GM21367 (cell line): Measurements from ENCODE around the gene SLAIN2.
"Not testable (repeated sequence)": the region's sequence is repeated elsewhere in the genome, so short reads cannot be mapped to it uniquely, and the experiment has no call there.

Experiments used
- ATAC-seq: cut with Tn5 transposase; IDR thresholded peaks from one replicate; pipeline ENCODE4 v1.9.1; 2021; ENCODE audit not compliant: unreplicated experiment

The SLAIN2 gene

DNA sequence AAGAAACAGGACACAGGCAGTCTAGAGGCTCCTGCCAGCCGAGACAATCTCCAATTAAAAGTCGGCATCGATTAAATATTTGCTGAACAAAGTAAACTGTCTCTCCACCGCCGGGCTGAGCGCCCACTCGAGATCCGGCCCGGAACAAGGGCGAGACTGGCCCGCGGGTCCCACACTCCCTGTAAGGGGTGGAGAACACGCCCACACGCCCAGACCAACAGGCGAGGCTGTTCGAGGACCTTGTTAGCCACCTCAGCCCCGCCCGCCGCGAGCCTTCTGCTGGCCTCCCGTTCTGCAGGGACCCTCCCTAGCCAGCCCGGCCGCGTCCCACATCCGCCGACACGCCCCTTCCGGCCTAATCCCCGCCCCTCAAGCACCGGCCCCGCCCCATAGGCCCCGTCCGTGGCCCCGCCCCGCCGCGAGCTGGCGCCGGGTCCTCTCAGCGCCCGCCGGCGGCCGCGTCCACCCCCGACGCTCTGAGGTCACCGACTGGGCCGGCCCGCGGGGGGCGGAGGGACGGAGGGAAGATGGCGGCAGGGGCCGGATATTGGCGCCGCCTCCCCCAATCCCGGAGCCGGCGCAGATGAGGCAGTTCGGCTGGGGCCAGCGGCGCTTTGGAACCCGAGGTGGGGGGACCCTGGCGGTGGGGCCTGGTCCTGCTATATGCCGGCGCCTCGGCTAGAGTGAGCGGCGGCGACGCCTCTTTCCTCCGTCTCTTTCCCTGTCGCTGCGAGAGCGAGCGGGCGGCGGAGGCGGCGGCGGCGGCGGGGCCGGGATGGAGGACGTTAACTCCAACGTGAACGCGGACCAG lies at the start of gene SLAIN2:
SLAIN2 (plus strand) TSS at position 565 of the 811 bp plus-strand sequence; CDS start at position 776, 211 bp downstream.
- peak; percentile 90 for ATAC-seq

DNA sequence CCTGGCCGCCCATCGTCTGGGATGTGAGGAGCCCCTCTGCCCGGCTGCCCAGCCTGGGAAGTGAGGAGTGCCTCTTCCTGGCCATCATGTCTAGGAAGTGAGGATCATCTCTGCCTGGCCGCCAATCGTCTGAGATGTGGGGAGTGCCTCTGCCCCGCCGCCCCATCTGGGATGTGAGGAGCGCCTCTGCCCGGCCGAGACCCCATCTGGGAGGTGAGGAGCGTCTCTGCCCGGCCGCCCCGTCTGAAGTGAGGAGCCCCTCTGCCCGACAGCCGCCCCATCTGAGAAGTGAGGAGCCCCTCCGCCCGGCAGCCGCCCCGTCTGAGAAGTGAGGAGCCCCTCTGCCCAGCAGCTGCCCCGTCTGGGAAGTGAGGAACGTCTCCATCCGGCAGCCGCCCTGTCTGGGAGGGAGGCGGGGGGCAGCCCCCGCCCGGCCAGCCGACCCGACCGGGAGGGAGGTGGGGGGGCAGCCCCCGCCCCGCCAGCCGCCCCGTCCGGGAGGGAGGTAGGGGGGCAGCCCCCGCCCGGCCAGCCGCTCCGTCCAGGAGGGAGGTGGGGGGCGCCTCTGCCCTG lies 49.0 kb upstream of the SLAIN2 start:
- ATAC-seq, result not testable (repeated sequence)

DNA sequence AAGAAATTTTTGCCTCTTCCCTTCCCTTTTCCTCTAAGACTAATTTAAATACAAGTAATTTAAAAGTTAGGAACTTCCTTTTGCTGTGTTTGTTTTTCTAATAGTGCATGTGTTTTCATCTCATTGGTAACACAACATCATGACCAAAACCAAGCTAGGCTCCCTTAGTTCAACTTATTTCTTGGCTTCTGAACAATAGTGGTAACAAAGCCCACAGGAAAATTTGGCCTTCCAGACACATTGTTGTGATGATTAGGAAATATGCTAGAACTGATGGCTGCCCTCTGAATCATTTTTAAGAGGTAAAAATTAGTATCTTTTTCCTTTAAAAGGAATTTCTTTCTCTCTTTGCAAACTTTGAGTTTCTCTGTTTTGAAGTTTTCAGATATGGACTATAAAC lies 46.2 kb upstream of the SLAIN2 start:
- no peak for ATAC-seq

DNA sequence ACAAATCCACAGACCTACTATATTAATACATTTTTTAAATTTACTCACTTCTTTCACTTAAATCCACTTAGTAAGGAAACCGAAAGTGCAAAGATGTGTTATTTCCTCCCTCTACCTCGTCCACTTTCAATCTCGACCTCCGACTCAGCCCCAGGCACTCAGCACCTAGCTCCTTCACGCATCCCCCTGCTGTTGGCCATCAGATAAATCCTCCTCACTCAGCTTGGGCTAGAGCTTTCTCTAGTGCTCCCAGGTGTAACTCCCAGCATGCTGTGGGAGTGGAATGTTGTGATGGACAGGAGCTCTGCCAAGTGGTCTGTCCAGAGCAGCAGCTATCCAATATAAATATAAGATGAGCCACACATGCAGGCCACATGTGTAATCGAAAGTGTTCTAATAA lies 45.0 kb upstream of the SLAIN2 start:
- peak; percentile 83 for ATAC-seq

DNA sequence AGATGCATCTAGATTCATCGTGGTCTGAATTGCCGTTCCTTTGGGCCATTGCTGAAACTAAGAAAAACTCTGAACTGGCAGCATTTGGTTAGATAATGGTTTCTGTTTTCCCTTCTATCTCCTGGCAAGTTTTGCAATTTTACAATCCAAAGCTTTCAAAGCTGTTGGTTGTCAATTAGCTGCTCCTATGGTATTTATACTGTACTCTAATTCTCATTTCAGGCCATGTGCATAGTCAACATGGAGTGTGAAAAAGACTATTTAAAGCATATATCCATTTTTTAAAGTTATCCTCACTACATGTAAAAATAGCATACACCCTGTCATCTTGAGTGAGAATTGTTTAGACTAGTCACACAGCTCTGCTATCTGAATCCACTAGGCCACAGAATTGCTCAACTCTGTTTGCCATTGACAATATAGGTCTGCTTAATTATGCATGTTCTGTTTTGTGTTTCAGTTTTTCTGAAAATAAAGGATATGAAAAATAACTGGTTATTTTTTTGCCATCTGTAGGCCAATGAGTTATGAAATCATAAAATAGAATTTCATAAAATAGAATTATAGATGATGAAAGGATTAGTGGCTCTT lies 44.0 kb upstream of the SLAIN2 start:
- no peak for ATAC-seq

DNA sequence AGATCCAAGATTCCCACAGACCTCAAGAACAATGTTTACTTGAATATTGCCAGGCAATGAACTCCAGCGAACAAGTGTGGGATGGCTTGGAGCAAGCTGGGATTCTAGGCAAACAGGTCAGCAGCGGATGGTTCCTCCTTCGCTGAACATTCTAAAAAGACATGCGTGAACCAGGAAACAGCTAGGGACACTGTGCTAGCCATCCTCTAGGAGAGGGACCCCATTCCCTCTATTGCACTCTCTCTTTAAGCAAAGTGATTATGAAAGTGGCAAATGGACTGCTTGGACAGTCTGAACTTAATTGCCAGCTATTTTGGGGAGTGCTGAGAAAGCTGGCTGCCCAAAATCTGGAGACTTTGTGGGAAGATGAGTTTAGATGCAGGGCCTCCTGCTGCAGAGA lies 41.8 kb upstream of the SLAIN2 start:
- no peak for ATAC-seq

DNA sequence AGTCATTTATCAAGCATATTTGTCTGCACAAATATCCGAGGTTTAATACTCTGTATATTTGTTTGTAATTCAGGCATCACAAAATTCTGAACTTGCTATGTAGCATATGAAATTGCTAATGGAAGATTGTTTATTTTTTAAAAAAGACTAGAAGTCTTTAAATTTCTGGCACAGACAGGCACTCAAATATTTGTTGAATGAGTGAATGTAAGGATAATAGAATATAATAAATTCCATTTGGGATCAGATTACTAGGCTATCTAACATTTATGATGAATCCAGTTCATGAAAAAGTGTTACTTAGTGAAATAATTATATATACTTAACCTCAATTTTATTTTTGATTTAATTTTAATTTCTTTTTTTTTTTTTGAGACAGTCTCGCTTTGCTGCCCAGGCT lies 41.3 kb upstream of the SLAIN2 start:
- no peak for ATAC-seq

DNA sequence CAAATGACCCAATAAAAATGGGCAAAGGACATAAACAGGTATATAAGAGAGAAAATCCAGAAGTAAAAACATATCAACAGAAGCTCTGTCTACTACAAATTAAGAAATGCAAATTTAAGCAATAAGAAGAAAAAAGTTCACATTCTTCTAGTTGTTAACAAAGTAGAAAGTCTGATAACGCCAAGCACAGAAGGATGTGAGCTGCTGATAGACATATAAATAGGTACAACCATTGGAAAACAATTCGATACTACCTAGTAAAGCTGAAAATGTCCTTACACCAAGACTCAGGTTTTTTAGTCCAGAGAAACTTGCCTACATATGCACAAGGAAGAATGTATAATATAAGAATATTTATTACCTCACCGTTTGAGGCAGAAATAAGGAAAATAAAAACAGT lies 35.8 kb upstream of the SLAIN2 start:
- no peak for ATAC-seq

DNA sequence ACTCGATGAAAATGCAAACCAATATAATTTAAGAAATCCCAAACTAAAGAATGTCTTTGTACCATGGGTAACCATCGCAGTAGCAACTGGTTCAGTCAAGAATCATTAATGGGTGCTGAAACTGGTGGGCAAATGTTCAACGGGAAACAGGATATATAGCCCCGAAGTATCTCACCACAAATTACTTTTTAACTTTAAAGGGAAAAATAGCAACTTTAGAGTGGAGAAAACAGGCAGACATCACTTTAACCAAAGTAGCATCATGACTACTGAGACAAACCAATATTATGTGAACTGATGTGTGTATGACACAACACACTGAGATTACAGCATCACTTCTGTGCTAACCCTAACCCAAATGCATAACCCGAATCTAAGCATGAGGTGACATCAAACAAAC lies 33.8 kb upstream of the SLAIN2 start:
- no peak for ATAC-seq

DNA sequence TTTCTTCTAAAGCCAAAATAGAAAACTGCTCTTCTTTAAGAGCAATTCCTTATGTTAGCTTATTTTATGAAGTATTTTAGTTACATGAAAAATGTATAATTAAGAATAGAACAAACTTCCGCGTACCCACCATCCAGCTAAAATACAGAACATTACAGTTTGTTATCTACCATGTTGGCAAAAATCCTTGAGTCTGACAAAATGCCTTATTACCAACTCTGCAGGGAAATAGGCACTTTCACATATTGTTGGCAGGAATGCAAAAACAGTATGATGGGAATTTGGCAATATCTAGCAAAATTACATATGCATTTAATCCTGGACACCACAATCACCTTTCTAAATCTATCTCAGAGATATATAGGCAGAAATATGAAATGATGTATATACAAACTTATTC lies 32.4 kb upstream of the SLAIN2 start:
- ATAC-seq, result no peak

DNA sequence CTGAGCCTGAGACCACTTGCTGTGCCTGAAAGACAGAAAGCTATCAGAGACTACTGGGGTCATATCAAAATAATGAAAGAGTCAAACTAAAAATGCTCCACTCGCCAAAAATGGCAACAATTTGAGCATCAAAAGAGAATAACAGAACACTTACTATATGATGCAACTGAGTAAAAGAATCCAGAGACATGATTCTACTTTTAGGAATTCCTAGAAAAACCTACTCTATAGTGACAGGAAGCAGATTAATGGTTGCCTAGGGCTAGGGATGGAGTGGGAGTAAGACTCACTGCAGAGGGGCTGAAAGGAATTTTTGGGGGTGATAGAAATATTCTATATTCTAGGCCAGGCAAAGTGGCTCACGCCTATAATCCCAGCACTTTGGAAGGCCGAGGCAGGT lies 29.4 kb upstream of the SLAIN2 start:
- no peak for ATAC-seq

DNA sequence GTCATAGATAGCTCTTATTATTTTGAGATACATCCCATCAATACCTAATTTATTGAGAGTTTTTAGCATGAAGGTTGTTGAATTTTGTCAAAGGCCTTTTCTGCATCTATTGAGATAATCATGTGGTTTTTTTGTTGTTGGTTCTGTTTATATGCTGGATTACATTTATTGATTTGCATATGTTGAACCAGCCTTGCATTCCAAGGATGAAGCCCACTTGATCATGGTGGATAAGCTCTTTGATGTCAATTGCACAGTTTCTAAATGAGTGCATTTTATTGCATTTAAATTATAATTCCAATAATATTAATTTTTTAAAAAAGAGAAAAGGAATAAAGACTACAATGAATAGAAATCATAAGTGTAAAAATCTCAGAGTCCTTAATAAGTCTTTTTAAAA lies 26.6 kb upstream of the SLAIN2 start:
- ATAC-seq, result not testable (repeated sequence)

DNA sequence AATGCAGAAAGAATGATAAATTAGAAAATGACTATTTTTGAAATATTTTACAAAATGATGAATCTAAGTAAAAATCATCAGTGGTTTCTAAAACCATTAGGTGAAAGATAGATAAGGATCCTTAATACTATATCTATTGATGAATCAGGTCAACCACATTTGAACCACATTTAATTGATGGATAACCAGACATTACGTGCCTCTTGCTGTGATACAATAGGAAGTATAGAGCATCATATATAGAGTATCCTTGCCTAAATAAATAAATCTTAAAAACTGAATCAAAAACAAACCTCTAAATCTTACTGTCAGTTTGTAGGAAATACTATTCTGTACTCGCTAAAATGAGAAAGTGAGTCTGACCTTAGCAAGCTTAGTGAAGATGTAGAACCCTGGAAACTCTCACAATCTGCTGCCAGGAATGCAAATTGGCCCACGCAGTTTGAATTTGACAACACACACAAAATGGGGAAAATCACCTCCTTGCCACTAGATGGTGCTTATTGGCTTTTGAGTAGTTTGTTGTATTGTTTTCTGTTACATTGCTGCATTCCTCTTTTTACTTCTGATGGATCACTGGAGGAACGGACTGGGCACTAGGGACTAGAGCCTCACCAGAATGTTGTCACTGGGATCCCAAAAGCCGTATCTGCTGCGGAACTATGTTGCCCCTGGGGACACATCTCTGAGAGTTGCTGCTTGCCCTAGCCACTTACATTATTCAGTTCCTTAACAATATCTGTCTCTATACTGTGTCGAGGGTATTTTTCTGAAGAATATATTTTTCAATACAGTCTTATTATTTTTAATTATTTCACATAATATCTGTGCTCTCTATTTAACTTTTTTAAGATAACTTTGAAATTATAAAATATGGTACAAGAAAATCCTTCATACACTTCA lies 25.4 kb upstream of the SLAIN2 start:
- ATAC-seq, result no peak

DNA sequence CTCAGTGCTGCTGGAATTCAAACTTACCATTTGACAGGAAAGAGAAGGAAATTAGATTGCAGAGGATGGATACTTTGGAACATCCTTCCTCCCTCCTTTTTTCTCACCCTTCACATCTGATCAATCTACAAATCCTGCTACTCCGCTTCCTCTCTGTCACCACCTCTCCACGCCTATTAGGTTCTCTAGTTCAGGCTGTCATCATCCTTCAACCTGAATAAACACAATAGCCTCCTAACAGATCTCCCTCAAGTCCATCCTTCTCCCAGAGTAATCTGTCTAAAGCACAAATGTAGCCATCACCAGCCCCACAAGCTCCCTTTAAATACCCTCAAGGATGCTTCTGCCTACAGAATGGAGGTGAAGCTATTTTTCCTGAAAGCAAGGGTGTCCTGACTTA lies 20.0 kb upstream of the SLAIN2 start:
- no peak for ATAC-seq

DNA sequence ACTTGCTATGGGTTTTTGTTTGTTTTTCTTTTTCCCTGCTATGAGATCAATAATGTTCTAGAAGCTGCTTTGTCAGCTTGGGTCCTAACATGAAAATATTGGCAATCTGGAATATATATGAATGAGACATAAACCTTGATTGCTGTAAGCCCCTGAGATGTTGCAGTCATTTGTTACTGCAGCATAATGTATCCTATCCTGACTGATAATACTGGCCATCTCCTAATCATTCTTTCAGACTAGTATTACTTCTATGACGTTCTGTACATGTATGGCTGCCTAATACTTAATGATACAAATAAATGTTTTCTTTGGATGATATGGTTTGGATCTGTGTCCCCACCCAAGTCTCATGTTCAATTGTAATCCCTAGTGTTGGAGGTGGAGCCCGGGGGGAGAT lies 19.3 kb upstream of the SLAIN2 start:
- ATAC-seq, result no peak

DNA sequence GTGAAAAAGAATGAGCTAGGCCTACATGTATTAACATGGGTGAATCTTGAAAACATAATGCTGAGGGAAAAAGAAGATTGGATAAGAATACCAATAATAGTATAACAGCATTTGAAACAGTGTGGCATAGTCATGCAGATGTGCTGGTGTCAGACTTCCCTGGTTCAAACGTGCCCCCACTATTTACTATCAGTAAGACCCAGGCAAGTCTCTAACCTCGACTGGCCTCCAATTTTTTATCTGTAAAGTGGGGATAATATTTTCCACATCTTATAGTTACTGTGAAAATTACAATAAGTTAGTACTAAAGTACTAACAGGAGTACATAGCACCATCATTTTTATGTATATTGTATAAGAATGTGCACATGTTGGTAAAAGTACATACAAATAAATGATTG lies 17.0 kb upstream of the SLAIN2 start:
- ATAC-seq, result no peak

DNA sequence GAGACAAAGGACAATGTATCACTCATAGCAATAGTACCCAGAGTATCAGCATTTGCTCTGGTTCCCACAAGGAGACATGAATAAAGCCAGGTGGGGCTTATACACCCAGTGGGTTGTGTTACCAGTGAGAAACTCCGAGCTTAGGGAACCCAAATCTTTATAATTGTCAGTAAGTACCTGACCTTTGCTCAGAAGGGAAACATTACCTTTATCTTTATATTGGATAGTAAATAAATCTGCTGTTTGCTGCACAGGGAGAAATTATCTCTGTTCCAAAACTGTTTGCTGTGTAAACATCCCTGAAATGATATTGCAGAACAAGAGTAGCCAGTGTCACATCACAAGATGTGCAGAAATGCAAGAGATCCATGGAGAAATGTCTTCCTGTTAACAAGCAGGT lies 12.1 kb upstream of the SLAIN2 start:
- ATAC-seq, result no peak

DNA sequence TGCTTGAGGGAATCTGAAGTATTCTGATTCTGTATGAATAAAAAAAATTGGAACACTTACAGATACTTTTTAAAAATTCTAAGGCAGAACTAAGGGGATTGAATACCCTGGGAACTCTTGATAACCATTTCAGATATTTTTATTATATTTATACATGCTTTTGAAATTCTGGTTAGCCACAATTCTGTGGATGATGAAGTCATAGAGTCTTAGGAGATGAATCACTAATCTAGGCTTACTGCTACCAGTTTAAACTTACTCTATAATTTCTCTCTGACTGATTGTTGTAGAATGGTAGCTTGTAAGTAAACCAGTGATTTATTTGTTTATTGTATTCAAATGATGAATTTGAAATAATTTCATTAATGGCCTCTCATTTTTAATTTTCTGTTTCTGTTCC lies 11.4 kb upstream of the SLAIN2 start:
- no peak for ATAC-seq

DNA sequence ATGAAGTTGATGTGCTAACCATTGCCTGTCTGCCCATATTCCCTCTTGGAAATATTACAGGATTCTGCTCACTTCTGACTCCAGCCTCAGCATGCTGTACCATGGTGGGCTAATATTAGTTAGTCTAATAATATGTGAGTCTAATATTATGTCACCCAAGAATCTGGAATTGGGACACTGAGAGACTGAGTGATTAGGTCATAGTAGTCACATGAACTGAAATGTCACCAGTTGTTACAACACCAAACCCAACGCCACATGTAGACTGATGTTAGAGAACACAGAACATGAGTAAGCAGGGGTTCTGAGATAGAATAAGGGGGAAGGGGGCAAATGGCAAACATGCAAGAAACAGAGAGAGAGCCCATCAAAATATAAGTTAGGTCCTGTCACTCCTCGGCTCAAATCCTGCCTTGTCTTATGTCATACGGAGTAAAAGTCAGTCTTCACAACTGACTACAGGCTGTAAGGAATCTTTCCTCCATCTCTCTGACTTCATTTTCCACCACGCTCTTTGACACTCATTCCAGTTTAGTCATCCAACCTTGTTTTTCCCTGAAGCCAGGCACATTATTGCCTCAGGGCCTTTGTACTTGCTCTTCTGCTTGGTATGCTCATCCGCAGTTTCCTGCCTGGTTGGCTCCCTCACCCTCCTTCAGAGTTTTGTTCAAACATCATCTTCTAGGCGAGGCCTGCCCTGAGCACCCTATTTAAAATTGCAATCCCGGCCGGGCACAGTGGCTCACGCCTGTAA lies 9.6 kb upstream of the SLAIN2 start:
- ATAC-seq, result no peak

DNA sequence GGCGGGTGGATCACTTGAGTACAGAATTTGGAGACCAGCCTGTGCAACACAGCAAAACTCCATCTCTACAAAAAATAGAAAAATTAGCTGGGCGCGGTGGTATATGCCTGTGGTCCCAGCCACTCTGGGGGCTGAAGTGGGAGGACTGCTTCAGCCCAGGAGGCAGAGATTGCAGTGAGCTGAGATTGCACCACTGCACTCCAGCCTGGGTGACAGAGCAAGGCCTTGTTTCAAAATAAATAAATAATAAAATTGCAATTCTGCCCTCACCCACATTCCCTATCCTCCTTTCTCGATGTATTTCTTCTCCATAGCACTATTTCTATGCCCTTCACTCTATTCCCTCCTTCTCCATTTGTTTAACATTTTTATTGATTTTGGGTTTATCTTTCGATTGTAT lies 8.7 kb upstream of the SLAIN2 start:
- ATAC-seq, result no peak

DNA sequence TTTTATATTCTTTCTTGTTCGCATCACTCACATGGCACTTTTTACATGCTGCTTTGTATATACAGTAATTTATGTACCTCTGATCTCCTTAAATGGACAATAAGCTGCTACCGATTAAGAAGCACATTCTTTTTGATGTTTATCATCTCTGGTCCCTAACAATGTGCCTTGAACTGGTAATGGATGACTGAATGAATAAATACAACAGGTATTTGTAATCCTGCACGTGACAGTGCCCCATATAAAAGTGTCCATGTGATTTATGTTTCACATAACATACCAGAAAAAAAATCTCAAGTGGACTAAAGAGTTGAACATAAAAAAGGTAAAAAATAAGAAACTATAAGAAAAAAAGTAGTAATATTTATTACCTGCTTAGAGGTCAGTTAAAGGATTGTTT lies 7.7 kb upstream of the SLAIN2 start:
- ATAC-seq, result no peak
